HepG2 (cell line): ENCODE measurements around the gene ASXL1. TPM values are rescaled to one million over a fixed set of nuclear protein-coding genes. Genes with fewer than 3 reads are reported as not detected.

Experiments
- FOXJ3 ChIP-seq: sonication (generic); formaldehyde crosslinking; IDR thresholded peaks from 2 replicates; pipeline ENCODE4 v1.4.0; 2020; ENCODE audit warnings: missing genetic modification reagents, mild to moderate bottlenecking, borderline replicate concordance
- GTF2F1 ChIP-seq: fragments of 150-350 bp; IDR thresholded peaks from 2 replicates; pipeline ENCODE4 v1.6.1; 2014; ENCODE audit warnings: low read length
- HNRNPK ChIP-seq: fragments of 200-400 bp; formaldehyde crosslinking; IDR thresholded peaks from 2 replicates; pipeline ENCODE4 v1.6.1; 2018; ENCODE audit warnings: low read length, low read depth, moderate library complexity, mild to moderate bottlenecking; ENCODE audit not compliant: poor library complexity, severe bottlenecking
- JUN ChIP-seq: sonication (generic); formaldehyde crosslinking; IDR thresholded peaks from 2 replicates; pipeline ENCODE4 v1.4.0; 2020; ENCODE audit warnings: mild to moderate bottlenecking, missing genetic modification reagents
- MEIS2 ChIP-seq: sonication (generic); formaldehyde crosslinking; IDR thresholded peaks from 2 replicates; pipeline ENCODE4 v1.9.0; 2021; ENCODE audit warnings: mild to moderate bottlenecking, missing genetic modification reagents
- NFIB ChIP-seq: sonication (generic); formaldehyde crosslinking; IDR thresholded peaks from 2 replicates; pipeline ENCODE4 v1.9.0; 2021; ENCODE audit warnings: missing genetic modification reagents, mild to moderate bottlenecking, borderline replicate concordance
- ONECUT2 ChIP-seq: sonication (generic); formaldehyde crosslinking; IDR thresholded peaks from 2 replicates; pipeline ENCODE4 v1.4.0; 2020; ENCODE audit warnings: missing genetic modification reagents
- REL ChIP-seq: sonication (generic); formaldehyde crosslinking; conservative IDR thresholded peaks from 2 replicates; pipeline ENCODE4 v1.8.0; 2022; ENCODE audit warnings: mild to moderate bottlenecking, missing genetic modification reagents, moderate library complexity
- SP4 ChIP-seq: sonication (generic); formaldehyde crosslinking; IDR thresholded peaks from 2 replicates; pipeline ENCODE4 v1.8.1; 2023; ENCODE audit warnings: mild to moderate bottlenecking, missing genetic modification reagents
- TEAD2 ChIP-seq: sonication (generic); formaldehyde crosslinking; IDR thresholded peaks from 2 replicates; pipeline ENCODE4 v1.9.0; 2021; ENCODE audit warnings: missing genetic modification reagents
- THAP11 ChIP-seq: IDR thresholded peaks from 2 replicates; pipeline ENCODE4 v1.6.1; 2016; ENCODE audit warnings: missing biosample characterization, missing genetic modification reagents
- ZKSCAN5 ChIP-seq: sonication (generic); formaldehyde crosslinking; IDR thresholded peaks from 2 replicates; pipeline ENCODE4 v1.5.1; 2020; ENCODE audit warnings: mild to moderate bottlenecking, missing genetic modification reagents
- ZNF143 ChIP-seq: sonication (generic); formaldehyde crosslinking; IDR thresholded peaks from 2 replicates; pipeline ENCODE4 v1.4.0; 2020; ENCODE audit warnings: missing genetic modification reagents
- ZNF256 ChIP-seq: sonication (generic); formaldehyde crosslinking; conservative IDR thresholded peaks from 2 replicates; pipeline ENCODE4 v1.4.0; 2020; ENCODE audit warnings: missing genetic modification reagents
- ZNF263 ChIP-seq: sonication (generic); formaldehyde crosslinking; IDR thresholded peaks from 2 replicates; pipeline ENCODE4 v1.4.0; 2020; ENCODE audit warnings: missing genetic modification reagents
- ZNF30 ChIP-seq: sonication (generic); formaldehyde crosslinking; IDR thresholded peaks from 2 replicates; pipeline ENCODE4 v1.5.0; 2020; ENCODE audit warnings: mild to moderate bottlenecking, missing genetic modification reagents
- ZNF34 ChIP-seq: sonication (generic); formaldehyde crosslinking; IDR thresholded peaks from 2 replicates; pipeline ENCODE4 v1.4.0; 2020; ENCODE audit warnings: mild to moderate bottlenecking, missing genetic modification reagents, borderline replicate concordance
- ZNF501 ChIP-seq: sonication (generic); formaldehyde crosslinking; IDR thresholded peaks from 2 replicates; pipeline ENCODE4 v1.5.1; 2020; ENCODE audit warnings: mild to moderate bottlenecking, moderate library complexity, missing genetic modification reagents
- ZNF570 ChIP-seq: sonication (generic); formaldehyde crosslinking; IDR thresholded peaks from 2 replicates; pipeline ENCODE4 v1.4.0; 2020; ENCODE audit warnings: mild to moderate bottlenecking, missing genetic modification reagents, borderline replicate concordance
- ZNF616 ChIP-seq: sonication (generic); formaldehyde crosslinking; IDR thresholded peaks from 2 replicates; pipeline ENCODE4 v1.5.0; 2020; ENCODE audit warnings: low read depth, mild to moderate bottlenecking, missing genetic modification reagents
- ZNF746 ChIP-seq: sonication (generic); formaldehyde crosslinking; IDR thresholded peaks from 2 replicates; pipeline ENCODE4 v1.8.0; 2022; ENCODE audit warnings: mild to moderate bottlenecking, missing genetic modification reagents
- ZNF766 ChIP-seq: sonication (generic); formaldehyde crosslinking; IDR thresholded peaks from 2 replicates; pipeline ENCODE4 v1.5.0; 2020; ENCODE audit warnings: missing genetic modification reagents, borderline replicate concordance
- polyA plus RNA-seq, 8 experiments: library from polyadenylated mRNA; depleted of rRNA in 3 of 8; stranded (reverse) in 7 of 8; unstranded in 1 of 8; fragments of >200 nt; fragmentation: Illumina TruSeq in 4 of 8; extraction: Trizol in 4 of 8; gene quantifications; 2 replicates each; pipeline versions ENCODE4 v1.2.1 to v1.2.3, GENCODE V29; 2011 to 2016; ENCODE audit warnings: low read depth in 4 of 8, missing spikeins in 1 of 8, mixed read lengths in 1 of 8; ENCODE audit not compliant: insufficient read depth in 1 of 8
- total RNA-seq, 5 experiments: library from RNA; depleted of rRNA; stranded (reverse); fragments of >200 nt; fragmentation: Illumina TruSeq; extraction: Trizol; gene quantifications; 2 replicates each; pipeline ENCODE4 v1.2.3, GENCODE V29; 2016; ENCODE audit warnings: low read depth in 1 of 5
- TF ChIP-seq, protein P1 (sequence below): sonication (generic); formaldehyde crosslinking; IDR thresholded peaks from 2 replicates; pipeline ENCODE4 v1.4.0; 2020; ENCODE audit warnings: missing genetic modification reagents
- TF ChIP-seq, protein P2 (sequence below): sonication (generic); formaldehyde crosslinking; IDR thresholded peaks from 2 replicates; pipeline ENCODE4 v1.4.0; 2020; ENCODE audit warnings: mild to moderate bottlenecking, missing genetic modification reagents
- TF ChIP-seq, protein P3 (sequence below): sonication (generic); formaldehyde crosslinking; IDR thresholded peaks from 2 replicates; pipeline ENCODE4 v1.4.0; 2020; ENCODE audit warnings: missing genetic modification reagents
- TF ChIP-seq, protein P4 (sequence below): sonication (generic); formaldehyde crosslinking; IDR thresholded peaks from 2 replicates; pipeline ENCODE4 v1.4.0; 2020; ENCODE audit warnings: missing genetic modification reagents

Gene ASXL1
- total and polyA plus RNA-seq, 2 of the 13 experiments (the other 11 are each of a cell fraction or from before 2014, with no cell fraction given), result 62.1 to 74.8 TPM

DNA sequence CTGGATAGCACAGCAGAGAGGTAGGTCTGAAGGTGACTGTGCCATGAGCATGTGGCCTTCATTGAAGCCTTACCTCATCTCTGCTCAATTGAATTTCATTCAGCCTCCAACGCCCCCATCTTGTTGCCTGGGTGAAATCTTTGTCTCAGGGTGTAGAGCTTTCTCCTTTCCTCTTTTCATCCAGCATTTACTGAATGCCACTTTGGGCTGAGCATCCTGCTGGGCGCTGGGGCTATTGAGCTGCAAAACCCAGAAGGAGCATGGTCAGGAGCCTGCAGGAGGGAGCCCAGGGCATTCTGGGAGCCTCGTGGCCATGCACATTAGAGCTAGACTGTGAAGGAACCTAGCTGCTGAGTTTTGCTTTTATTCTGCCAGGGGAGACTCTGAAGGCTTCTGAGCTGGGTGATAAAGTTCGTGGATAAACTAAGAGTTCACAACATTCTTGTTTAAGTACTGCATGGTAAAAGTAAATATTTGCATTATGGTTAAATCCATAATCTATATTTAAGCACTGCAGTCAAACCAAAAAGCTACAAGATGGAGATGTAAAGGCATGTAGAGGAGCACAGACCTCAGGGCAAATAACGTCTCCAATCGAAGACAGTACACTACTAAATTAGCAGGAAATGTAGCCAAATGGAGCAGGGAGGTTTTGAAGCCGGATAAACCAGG, 13.2 kb upstream of the ASXL1 start (continued):
- TF ChIP-seq, protein P1, sequence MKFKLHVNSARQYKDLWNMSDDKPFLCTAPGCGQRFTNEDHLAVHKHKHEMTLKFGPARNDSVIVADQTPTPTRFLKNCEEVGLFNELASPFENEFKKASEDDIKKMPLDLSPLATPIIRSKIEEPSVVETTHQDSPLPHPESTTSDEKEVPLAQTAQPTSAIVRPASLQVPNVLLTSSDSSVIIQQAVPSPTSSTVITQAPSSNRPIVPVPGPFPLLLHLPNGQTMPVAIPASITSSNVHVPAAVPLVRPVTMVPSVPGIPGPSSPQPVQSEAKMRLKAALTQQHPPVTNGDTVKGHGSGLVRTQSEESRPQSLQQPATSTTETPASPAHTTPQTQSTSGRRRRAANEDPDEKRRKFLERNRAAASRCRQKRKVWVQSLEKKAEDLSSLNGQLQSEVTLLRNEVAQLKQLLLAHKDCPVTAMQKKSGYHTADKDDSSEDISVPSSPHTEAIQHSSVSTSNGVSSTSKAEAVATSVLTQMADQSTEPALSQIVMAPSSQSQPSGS (CRISPR knock-in tag), result no peak; the same call in 1 of the 2 replicates
- TF ChIP-seq, protein P2, sequence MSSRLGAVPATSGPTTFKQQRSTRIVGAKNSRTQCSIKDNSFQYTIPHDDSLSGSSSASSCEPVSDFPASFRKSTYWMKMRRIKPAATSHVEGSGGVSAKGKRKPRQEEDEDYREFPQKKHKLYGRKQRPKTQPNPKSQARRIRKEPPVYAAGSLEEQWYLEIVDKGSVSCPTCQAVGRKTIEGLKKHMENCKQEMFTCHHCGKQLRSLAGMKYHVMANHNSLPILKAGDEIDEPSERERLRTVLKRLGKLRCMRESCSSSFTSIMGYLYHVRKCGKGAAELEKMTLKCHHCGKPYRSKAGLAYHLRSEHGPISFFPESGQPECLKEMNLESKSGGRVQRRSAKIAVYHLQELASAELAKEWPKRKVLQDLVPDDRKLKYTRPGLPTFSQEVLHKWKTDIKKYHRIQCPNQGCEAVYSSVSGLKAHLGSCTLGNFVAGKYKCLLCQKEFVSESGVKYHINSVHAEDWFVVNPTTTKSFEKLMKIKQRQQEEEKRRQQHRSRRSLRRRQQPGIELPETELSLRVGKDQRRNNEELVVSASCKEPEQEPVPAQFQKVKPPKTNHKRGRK (CRISPR knock-in tag), result no peak
- TF ChIP-seq ZNF256 (CRISPR knock-in tag) (no peak), ZNF616 (CRISPR knock-in tag) (no peak), ZNF570 (no peak), TEAD2 (CRISPR knock-in tag) (no peak), GTF2F1 (no peak), FOXJ3 (CRISPR knock-in tag) (no peak), ZNF501 (peak; percentile 85), ZNF766 (CRISPR knock-in tag) (no peak), ONECUT2 (CRISPR knock-in tag) (no peak), MEIS2 (CRISPR knock-in tag) (no peak), REL (no peak), ZKSCAN5 (CRISPR knock-in tag) (no peak), ZNF746 (no peak), THAP11 (peak; percentile 45), ZNF143 (CRISPR knock-in tag) (peak; percentile 84), JUN (no peak), SP4 (no peak), ZNF34 (CRISPR knock-in tag) (no peak), ZNF30 (no peak), NFIB (no peak), HNRNPK (no peak), ZNF263 (CRISPR knock-in tag) (0 out of 2 replicates have a peak, but pooled peaks have one; percentile 18)
- TF ChIP-seq, protein P3, sequence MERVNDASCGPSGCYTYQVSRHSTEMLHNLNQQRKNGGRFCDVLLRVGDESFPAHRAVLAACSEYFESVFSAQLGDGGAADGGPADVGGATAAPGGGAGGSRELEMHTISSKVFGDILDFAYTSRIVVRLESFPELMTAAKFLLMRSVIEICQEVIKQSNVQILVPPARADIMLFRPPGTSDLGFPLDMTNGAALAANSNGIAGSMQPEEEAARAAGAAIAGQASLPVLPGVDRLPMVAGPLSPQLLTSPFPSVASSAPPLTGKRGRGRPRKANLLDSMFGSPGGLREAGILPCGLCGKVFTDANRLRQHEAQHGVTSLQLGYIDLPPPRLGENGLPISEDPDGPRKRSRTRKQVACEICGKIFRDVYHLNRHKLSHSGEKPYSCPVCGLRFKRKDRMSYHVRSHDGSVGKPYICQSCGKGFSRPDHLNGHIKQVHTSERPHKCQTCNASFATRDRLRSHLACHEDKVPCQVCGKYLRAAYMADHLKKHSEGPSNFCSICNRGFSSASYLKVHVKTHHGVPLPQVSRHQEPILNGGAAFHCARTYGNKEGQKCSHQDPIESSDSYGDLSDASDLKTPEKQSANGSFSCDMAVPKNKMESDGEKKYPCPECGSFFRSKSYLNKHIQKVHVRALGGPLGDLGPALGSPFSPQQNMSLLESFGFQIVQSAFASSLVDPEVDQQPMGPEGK (CRISPR knock-in tag), result no peak
- TF ChIP-seq, protein P4, sequence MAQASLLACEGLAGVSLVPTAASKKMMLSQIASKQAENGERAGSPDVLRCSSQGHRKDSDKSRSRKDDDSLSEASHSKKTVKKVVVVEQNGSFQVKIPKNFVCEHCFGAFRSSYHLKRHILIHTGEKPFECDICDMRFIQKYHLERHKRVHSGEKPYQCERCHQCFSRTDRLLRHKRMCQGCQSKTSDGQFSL (CRISPR knock-in tag), result no peak
